Left kidney (tissue), 8 donors: ENCODE results near the gene STIM1. TPM values are rescaled to one million over a fixed set of nuclear protein-coding genes. Genes with fewer than 3 reads are reported as not detected.
"Not testable (repeated sequence)": the region's sequence is repeated elsewhere in the genome, so short reads cannot be mapped to it uniquely, and the experiment has no call there.

Experiments used
- DNase-seq: peaks from one replicate; pipeline ENCODE4 v3.0.0-alpha.2; 2013
- long read RNA-seq, 8 donors: transcript quantifications; one replicate each; lab custom pipeline, GENCODE V29; 2026
- polyA plus RNA-seq: library from polyadenylated mRNA; unstranded; fragments of 120-200 nt; gene quantifications from one replicate; pipeline ENCODE4 v1.2.1, GENCODE V29; 2013; ENCODE audit not compliant: insufficient read length

Gene STIM1
- polyA plus RNA-seq = 37.1 TPM
- long read RNA-seq, donor 1, full-length matches to known transcripts = 3 of 8 reads
- long read RNA-seq, donor 1, partial matches to known transcripts = 5 of 8 reads
- long read RNA-seq, donor 1, other reads (novel, unspliced or antisense) = 0 of 8 reads
- long read RNA-seq, donor 2, full-length matches to known transcripts = 3 of 3 reads
- long read RNA-seq, donor 2, partial matches to known transcripts = 0 of 3 reads
- long read RNA-seq, donor 2, other reads (novel, unspliced or antisense) = 0 of 3 reads
- long read RNA-seq, donor 3 = 0 reads
- long read RNA-seq, donor 4, partial matches to known transcripts = 0 of 1 reads
- long read RNA-seq, donor 4, other reads (novel, unspliced or antisense) = 0 of 1 reads
- long read RNA-seq, donor 5, full-length matches to known transcripts = 7 of 7 reads
- long read RNA-seq, donor 5, partial matches to known transcripts = 0 of 7 reads
- long read RNA-seq, donor 5, other reads (novel, unspliced or antisense) = 0 of 7 reads
- long read RNA-seq, donor 6, full-length matches to known transcripts = 4 of 4 reads
- long read RNA-seq, donor 6, partial matches to known transcripts = 0 of 4 reads
- long read RNA-seq, donor 6, other reads (novel, unspliced or antisense) = 0 of 4 reads
- long read RNA-seq, donor 7, full-length matches to known transcripts = 6 of 6 reads
- long read RNA-seq, donor 7, partial matches to known transcripts = 0 of 6 reads
- long read RNA-seq, donor 7, other reads (novel, unspliced or antisense) = 0 of 6 reads
- long read RNA-seq, donor 8, partial matches to known transcripts = 0 of 2 reads
- long read RNA-seq, donor 8, other reads (novel, unspliced or antisense) = 0 of 2 reads

GRCh38 chr11:3854977-3855807, at the start of gene STIM1:
STIM1 (plus strand) TSS chr11:3855664; CDS start chr11:3856271, 607 bp downstream.
- peak; percentile 94 for DNase-seq

- peak; percentile 71 for DNase-seq
These were observed 47.3 kb upstream of the STIM1 start, which contains the start of gene PGAP2 for GRCh38 chr11:3807909-3808860. PGAP2 (plus strand) TSS chr11:3808560; CDS start chr11:3811260, 2,700 bp downstream.

- DNase-seq = peak; percentile 46
These were observed 46.4 kb upstream of the STIM1 start for GRCh38 chr11:3808861-3809623.

- DNase-seq = no peak
These were observed 45.9 kb upstream of the STIM1 start for GRCh38 chr11:3809624-3809928.

- no peak for DNase-seq
These were observed 45.0 kb upstream of the STIM1 start for GRCh38 chr11:3810446-3810845.

GRCh38 chr11:3810951-3811350, 44.5 kb upstream of the STIM1 start:
- DNase-seq = no peak

- DNase-seq = not testable (repeated sequence)
These were observed 40.6 kb upstream of the STIM1 start for GRCh38 chr11:3814832-3815231.

- no peak for DNase-seq
These were observed 39.6 kb upstream of the STIM1 start for GRCh38 chr11:3815845-3816244.

- DNase-seq = no peak
These were observed 38.8 kb upstream of the STIM1 start for GRCh38 chr11:3816673-3817072.

- DNase-seq = no peak
These were observed 38.2 kb upstream of the STIM1 start for GRCh38 chr11:3817181-3817800.

- no peak for DNase-seq
These were observed 34.5 kb upstream of the STIM1 start for GRCh38 chr11:3820971-3821370.

- DNase-seq = no peak
These were observed 33.2 kb upstream of the STIM1 start for GRCh38 chr11:3822312-3822711.

- DNase-seq = no peak
These were observed 32.2 kb upstream of the STIM1 start for GRCh38 chr11:3823303-3823702.

- DNase-seq = no peak
These were observed 31.5 kb upstream of the STIM1 start for GRCh38 chr11:3823762-3824506.

GRCh38 chr11:3824714-3825472, 30.6 kb upstream of the STIM1 start:
- no peak for DNase-seq

GRCh38 chr11:3825473-3826154, 29.9 kb upstream of the STIM1 start:
- no peak for DNase-seq

- no peak for DNase-seq
These were observed 28.7 kb upstream of the STIM1 start for GRCh38 chr11:3826721-3827120.
